Thyroid gland (tissue), 4 donors: Measurements from ENCODE around the gene CACNA1S. TPM values are rescaled to one million over a fixed set of nuclear protein-coding genes. Genes with fewer than 3 reads are reported as not detected.

Experiments
- DNase-seq, 2 donors: peaks; one replicate each; pipeline ENCODE4 v3.0.0-alpha.2; 2019
- H3K27ac ChIP-seq, 3 donors: fragments of 200-600 bp; sonication (generic); 1 replicate in 2 of 3; 2 replicates in 1 of 3; pipeline ENCODE4 v1.5.1; 2016 to 2019; ENCODE audit warnings: mild to moderate bottlenecking in 1 of 3, moderate library complexity in 1 of 3
- H3K27me3 ChIP-seq: fragments of 200-600 bp; sonication (generic); one replicate; pipeline ENCODE4 v1.5.1; 2019
- H3K36me3 ChIP-seq, 2 donors: fragments of 200-600 bp; sonication (generic); one replicate each; pipeline ENCODE4 v1.5.1; 2016 to 2019
- H3K4me1 ChIP-seq, 2 donors: fragments of 200-600 bp; sonication (generic); one replicate each; pipeline ENCODE4 v1.5.1; 2017 to 2019
- H3K4me3 ChIP-seq, 3 donors: fragments of 200-600 bp; sonication (generic); replicated peaks in 1 of 3; 1 replicate in 2 of 3; 2 replicates in 1 of 3; pipeline ENCODE4 v1.5.1; 2016; ENCODE audit warnings: mild to moderate bottlenecking in 1 of 3
- H3K9me3 ChIP-seq: fragments of 200-600 bp; sonication (generic); one replicate; pipeline ENCODE4 v1.5.1; 2017
- POLR2A ChIP-seq, 2 donors: fragments of 450-650 bp; IDR thresholded peaks; one replicate each; pipeline ENCODE4 v1.6.1; 2017; ENCODE audit warnings: antibody characterized with exemption in 2 of 2, mild to moderate bottlenecking in 2 of 2, moderate library complexity in 1 of 2
- WGBS, 2 donors: methylation state at CpG; one replicate each; pipeline ENCODE4 v1.1.5; 2017; 5-methylcytosine and 5-hydroxymethylcytosine counted together
- intact Hi-C: fragments of 100-400 bp; cut with DNase I; formaldehyde crosslinking; loops from one replicate; pipeline ENCODE4 v1.15.1; 2023
- total RNA-seq, 4 donors: library from RNA; depleted of rRNA; stranded (reverse); fragments of >200 nt; gene quantifications; one replicate each; pipeline ENCODE4 v1.2.3, GENCODE V29; 2016
- TF ChIP-seq, protein P1 (sequence below), 6 experiments: fragments of 200-600 bp in 3 of 6; fragments of 450-650 bp in 3 of 6; sonication (generic) in 3 of 6; IDR thresholded peaks; one replicate each; pipeline ENCODE4 v1.5.1; 2016 to 2019; ENCODE audit warnings: antibody characterized with exemption in 6 of 6, mild to moderate bottlenecking in 2 of 6, inconsistent platforms in 1 of 6, moderate library complexity in 1 of 6

CACNA1S gene
- total RNA-seq, 4 donors from 2014 or later = not detected

DNA sequence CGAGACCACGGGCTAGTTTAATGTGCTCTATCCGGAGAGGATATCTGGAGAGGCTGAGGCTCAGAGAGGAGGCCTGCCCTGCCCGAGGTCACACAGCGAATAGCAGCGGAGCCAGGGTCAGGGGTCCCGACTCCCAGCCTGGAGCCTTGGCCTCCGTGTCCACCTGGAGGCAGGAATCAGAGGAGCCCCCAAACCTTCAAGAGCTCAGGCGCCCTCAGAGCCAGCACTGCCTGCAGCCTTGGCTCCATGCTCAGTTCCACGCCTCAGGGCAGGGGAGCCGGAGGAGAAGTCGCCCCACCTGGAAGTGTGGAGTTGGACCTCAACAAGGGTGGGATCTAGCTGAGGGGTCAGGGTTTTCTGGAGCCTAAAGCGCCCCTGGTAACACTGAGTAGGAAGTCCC lies 16.7 kb upstream of the CACNA1S start:
- no peaks in the 10 kb centered on the region for H3K4me1 ChIP-seq
- no peaks in the 10 kb centered on the region for H3K9me3 ChIP-seq
- TF ChIP-seq POLR2A (IDR thresholded peaks at IDR 0.05) = no peak
- TF ChIP-seq, protein P1, sequence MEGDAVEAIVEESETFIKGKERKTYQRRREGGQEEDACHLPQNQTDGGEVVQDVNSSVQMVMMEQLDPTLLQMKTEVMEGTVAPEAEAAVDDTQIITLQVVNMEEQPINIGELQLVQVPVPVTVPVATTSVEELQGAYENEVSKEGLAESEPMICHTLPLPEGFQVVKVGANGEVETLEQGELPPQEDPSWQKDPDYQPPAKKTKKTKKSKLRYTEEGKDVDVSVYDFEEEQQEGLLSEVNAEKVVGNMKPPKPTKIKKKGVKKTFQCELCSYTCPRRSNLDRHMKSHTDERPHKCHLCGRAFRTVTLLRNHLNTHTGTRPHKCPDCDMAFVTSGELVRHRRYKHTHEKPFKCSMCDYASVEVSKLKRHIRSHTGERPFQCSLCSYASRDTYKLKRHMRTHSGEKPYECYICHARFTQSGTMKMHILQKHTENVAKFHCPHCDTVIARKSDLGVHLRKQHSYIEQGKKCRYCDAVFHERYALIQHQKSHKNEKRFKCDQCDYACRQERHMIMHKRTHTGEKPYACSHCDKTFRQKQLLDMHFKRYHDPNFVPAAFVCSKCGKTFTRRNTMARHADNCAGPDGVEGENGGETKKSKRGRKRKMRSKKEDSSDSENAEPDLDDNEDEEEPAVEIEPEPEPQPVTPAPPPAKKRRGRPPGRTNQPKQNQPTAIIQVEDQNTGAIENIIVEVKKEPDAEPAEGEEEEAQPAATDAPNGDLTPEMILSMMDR (IDR thresholded peaks at IDR 0.05) = no peak
- no peak for DNase-seq
- H3K4me3 ChIP-seq = no peak overlapping the region
- H3K27ac ChIP-seq = no peak overlapping the region
- H3K36me3 ChIP-seq = no peaks in the 10 kb centered on the region
- intact Hi-C loops = no loop called here
- 96 to 97% methylated on average over 13 of the region's 13 CpGs for WGBS, 2 donors
- no peaks in the 10 kb centered on the region for H3K27me3 ChIP-seq

DNA sequence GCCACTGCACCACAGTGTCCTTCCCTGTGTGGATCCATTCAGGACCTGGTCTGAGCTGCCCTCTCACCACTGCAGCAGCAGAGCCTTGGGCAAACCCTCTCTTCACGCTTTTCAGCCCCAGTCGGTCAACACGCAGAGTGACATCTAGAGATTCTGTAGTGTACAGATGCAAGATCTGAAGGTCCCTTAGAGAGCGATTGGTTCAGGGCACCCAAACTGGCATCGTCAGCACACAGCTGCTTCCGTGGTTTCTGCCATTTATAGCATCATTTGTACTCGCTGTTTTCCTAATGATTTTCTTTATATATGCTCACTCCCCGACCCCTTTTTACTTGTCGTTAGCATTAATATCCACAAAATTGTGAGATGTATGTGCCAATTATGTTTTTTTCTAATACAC lies 16.2 kb upstream of the CACNA1S start:
- 94 to 96% methylated on average over 9 of the region's 9 CpGs for WGBS, 2 donors

DNA sequence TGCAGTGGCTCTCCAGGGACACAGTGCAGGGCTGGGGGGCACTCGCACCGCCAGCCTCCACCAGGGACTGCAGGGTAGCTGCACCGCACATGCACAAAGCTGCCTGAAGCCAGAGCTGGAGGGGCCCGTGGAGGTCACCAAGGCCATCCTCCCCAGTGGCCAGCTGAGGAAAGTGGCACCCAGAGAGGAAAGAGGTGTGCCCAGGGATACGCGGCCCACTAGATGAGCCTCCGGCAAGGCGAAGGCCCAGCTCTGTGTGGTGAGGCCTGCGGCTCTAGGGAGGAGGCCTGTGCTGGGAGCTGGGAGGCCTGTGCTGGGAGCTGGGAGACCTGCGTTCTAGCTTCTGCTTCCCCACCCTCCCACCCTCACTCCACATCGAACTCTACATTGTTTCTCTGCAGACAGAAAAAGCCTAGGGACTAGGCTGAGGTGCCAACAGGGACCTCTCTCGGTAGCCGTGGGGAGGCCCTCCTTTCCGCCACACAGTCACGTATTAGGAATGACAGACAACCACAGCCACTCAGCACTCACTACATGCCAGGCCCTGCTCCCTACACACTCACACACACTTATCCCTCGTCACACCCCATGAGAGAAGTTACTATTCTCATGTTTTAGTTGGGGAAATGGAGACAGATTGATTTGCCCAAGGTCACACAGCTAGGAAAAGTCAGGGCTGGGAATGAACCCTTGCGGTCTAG lies 15.7 kb upstream of the CACNA1S start:
- no peak overlapping the region for H3K27ac ChIP-seq
- no peaks in the 10 kb centered on the region for H3K4me1 ChIP-seq
- H3K36me3 ChIP-seq = no peaks in the 10 kb centered on the region
- no peak for DNase-seq
- H3K4me3 ChIP-seq = no peak overlapping the region
- H3K27me3 ChIP-seq = no peaks in the 10 kb centered on the region
- no peak for TF ChIP-seq POLR2A (IDR thresholded peaks at IDR 0.05)
- TF ChIP-seq, protein P1 (IDR thresholded peaks at IDR 0.05) = no peak
- 89 to 95% methylated on average over 16 of the region's 17 CpGs for WGBS, 2 donors
- intact Hi-C loops = no loop called here
- no peaks in the 10 kb centered on the region for H3K9me3 ChIP-seq

More for the DNA sequence above, 16.2 kb upstream of the CACNA1S start:
- TF ChIP-seq, protein P1 (IDR thresholded peaks at IDR 0.05) = no peak
- TF ChIP-seq POLR2A (IDR thresholded peaks at IDR 0.05) = no peak
- DNase-seq = no peak
- Histone ChIP-seq H3K27me3 (no peaks in the 10 kb centered on the region), H3K4me1 (no peaks in the 10 kb centered on the region), H3K4me3 (no peak overlapping the region), H3K36me3 (no peaks in the 10 kb centered on the region), H3K27ac (no peak overlapping the region), H3K9me3 (no peaks in the 10 kb centered on the region)
- intact Hi-C loops = no loop called here

DNA sequence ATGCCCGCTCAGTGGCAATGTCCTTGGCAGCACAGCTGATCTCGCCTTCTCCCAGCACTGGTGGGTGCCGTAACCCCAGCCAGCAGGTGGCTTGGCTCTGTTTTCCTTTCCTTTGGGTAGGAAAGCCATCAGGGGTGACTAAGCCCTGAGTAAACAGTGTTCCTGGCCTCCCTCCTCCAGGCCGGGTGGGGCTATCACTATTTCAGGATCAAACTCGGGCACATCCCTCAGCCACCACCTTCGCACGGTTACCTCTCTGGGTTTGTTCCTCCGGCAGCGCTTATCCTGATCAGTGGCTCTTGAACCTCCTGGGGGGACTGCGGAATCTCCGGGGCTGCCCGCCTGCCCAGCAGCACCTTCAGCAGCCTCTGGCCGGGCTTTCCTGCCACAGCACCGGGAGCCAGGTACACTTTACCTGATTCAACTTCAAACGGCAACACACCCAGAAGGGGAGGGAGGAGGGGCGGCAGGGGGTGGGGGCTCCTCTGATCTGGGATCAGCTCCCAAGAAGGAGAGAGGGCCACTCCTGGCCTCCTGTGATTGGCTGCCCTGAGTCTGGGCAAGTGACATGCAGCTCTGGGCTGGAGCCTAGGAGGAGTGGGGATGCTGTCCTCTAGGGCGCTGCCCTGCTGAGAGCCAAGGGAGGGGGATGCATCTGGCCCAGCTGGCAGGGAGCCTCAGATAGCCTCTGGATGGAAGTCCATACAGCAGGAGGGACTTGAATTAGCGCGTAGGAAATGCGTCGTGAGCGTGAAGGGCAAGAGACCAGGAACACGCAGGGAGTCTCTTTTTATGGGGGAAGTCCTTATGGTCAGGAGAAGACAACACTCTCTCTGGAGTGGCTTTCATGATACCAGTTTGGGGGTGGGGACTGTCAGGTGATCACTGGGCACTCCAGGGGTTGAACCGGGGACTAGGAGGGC lies 14.9 kb upstream of the CACNA1S start, which contains the start of gene ASCL5:
Gene ASCL5 (minus strand): TSS at position 353 of the 923 bp plus-strand sequence. CDS start 11,812 bp downstream, outside the sequence.
- no peak for DNase-seq
- no peaks in the 10 kb centered on the region for H3K36me3 ChIP-seq
- no peaks in the 10 kb centered on the region for H3K4me1 ChIP-seq
- TF ChIP-seq, protein P1 (IDR thresholded peaks at IDR 0.05) = no peak
- TF ChIP-seq POLR2A (IDR thresholded peaks at IDR 0.05) = no peak
- intact Hi-C loops = no loop called here
- 56 to 67% methylated on average over 18 to 24 of the region's 24 CpGs for WGBS, 2 donors
- no peaks in the 10 kb centered on the region for H3K27me3 ChIP-seq
- H3K27ac ChIP-seq = no peak within 1 kb of the TSS
- no peaks in the 10 kb centered on the region for H3K9me3 ChIP-seq
- no peak within 1 kb of the TSS for H3K4me3 ChIP-seq

DNA sequence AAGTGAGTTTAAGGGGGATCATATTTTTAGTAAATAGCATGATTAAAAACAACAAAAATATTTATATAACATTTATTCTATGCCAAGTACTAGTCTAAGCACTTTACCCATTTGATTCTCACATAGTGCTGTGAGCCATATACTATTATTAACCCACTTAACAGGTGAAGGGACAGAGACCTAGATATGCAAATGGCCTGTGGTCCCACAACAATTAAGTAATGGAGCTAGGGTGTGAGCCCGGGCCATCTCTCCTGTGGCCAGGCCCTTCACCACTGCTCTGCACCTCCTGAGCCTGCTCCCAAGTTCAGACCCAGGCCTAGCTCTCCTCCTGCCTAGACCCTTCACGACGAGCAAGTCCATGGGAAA lies 14.2 kb upstream of the CACNA1S start:
- Histone ChIP-seq H3K9me3 (no peaks in the 10 kb centered on the region), H3K27me3 (no peaks in the 10 kb centered on the region), H3K4me3 (no peak overlapping the region), H3K4me1 (no peaks in the 10 kb centered on the region), H3K27ac (no peak overlapping the region), H3K36me3 (no peaks in the 10 kb centered on the region)
- TF ChIP-seq POLR2A (IDR thresholded peaks at IDR 0.05) = no peak
- TF ChIP-seq, protein P1 (IDR thresholded peaks at IDR 0.05) = no peak
- intact Hi-C loops = no loop called here
- DNase-seq = no peak
- WGBS, 2 donors = 62 to 64% methylated on average over 3 of the region's 3 CpGs
